Stimulated activated CD8-positive, alpha-beta memory T cell treated with anti-CD3 and anti-CD28 coated beads, Interleukin-15, amount 100 ng/mL, for 4 hours (primary cell): ENCODE results near the gene HSF2BP.
"Not testable (repeated sequence)": the region's sequence is repeated elsewhere in the genome, so short reads cannot be mapped to it uniquely, and the experiment has no call there.

Experiments used
- DNase-seq, 2 donors: peaks; one replicate each; pipeline ENCODE4 v3.0.0-alpha.2; 2020; ENCODE audit warnings: low read depth in 2 of 2

HSF2BP gene

GRCh38 chr21:43597540-43598250 lies 61.6 kb downstream of the HSF2BP start:
- DNase-seq, result no peak

GRCh38 chr21:43597052-43597451 lies 62.2 kb downstream of the HSF2BP start:
- DNase-seq, result no peak

- DNase-seq, result no peak
Measured at GRCh38 chr21:43596616-43597015, 62.7 kb downstream of the HSF2BP start.

GRCh38 chr21:43595769-43596168 lies 63.5 kb downstream of the HSF2BP start:
- DNase-seq, result not testable (repeated sequence)

GRCh38 chr21:43593078-43593477 lies 66.2 kb downstream of the HSF2BP start:
- no peak for DNase-seq

GRCh38 chr21:43591571-43591970 lies 67.7 kb downstream of the HSF2BP start:
- DNase-seq, result no peak

GRCh38 chr21:43590194-43590593 lies 69.1 kb downstream of the HSF2BP start:
- no peak for DNase-seq

- no peak for DNase-seq
Measured at GRCh38 chr21:43588957-43589356, 70.3 kb downstream of the HSF2BP start.

- no peak for DNase-seq
Measured at GRCh38 chr21:43585924-43586413, 73.3 kb downstream of the HSF2BP start.

GRCh38 chr21:43585514-43585913 lies 73.8 kb downstream of the HSF2BP start:
- no peak for DNase-seq

- no peak for DNase-seq
Measured at GRCh38 chr21:43581453-43581852, 77.8 kb downstream of the HSF2BP start.

GRCh38 chr21:43578677-43579303 lies 80.5 kb downstream of the HSF2BP start:
- no peak for DNase-seq

- no peak for DNase-seq
Measured at GRCh38 chr21:43575473-43575844, 83.8 kb downstream of the HSF2BP start.

- DNase-seq, result no peak
Measured at GRCh38 chr21:43574741-43575472, 84.4 kb downstream of the HSF2BP start.

GRCh38 chr21:43573921-43574320 lies 85.4 kb downstream of the HSF2BP start:
- DNase-seq, result no peak

- no peak for DNase-seq
Measured at GRCh38 chr21:43572446-43572845, 86.8 kb downstream of the HSF2BP start.

- DNase-seq, result no peak
Measured at GRCh38 chr21:43571976-43572375, 87.3 kb downstream of the HSF2BP start.

GRCh38 chr21:43570195-43570594 lies 89.1 kb downstream of the HSF2BP start:
- DNase-seq, result not testable (repeated sequence)

- not testable (repeated sequence) for DNase-seq
Measured at GRCh38 chr21:43562451-43562850, 96.8 kb downstream of the HSF2BP start.

- DNase-seq, result not testable (repeated sequence)
Measured at GRCh38 chr21:43540561-43540960, 118.7 kb downstream of the HSF2BP start.

GRCh38 chr21:43522495-43523131 lies 136.7 kb downstream of the HSF2BP start:
- DNase-seq, result not testable (repeated sequence)

GRCh38 chr21:43517701-43518100 lies 141.6 kb downstream of the HSF2BP start:
- DNase-seq, result not testable (repeated sequence)
